NCI-H2081 (cell line): Measurements from ENCODE around the gene MYO1F.
"Not testable (repeated sequence)": the region's sequence is repeated elsewhere in the genome, so short reads cannot be mapped to it uniquely, and the experiment has no call there.

Experiments
- DNase-seq, 2 experiments: peaks; one replicate each; lab custom pipeline; 2025; lab: John Stamatoyannopoulos, UW

Gene MYO1F

GRCh38 chr19:8577247-8577646 lies at the start of gene MYO1F:
Gene MYO1F, minus strand, starts transcription at chr19:8577442. Its CDS starts 133 bp downstream, at chr19:8577309.
- no peak for DNase-seq

GRCh38 chr19:8626842-8627241 lies 49.6 kb upstream of the MYO1F start:
- no peak for DNase-seq

DNA sequence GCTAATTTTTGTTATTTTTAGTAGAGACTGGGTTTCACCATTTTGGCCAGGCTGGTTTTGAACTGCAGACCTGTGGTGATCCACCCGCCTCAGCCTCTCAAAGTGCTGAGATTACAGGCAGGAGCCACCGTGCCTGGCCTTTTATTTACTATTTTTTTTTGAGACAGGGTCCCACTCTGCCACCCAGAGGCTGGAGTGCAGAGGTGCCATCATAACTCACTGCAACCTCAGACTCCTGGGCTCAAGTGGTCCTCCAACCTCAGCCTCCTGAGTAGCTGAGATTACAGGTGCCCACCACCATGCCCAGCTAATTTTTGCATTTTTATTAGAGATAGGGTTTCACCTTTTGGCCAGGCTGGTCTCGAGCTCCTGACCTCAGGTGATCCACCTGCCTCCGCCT lies 45.6 kb upstream of the MYO1F start:
- DNase-seq: not testable (repeated sequence)

DNA sequence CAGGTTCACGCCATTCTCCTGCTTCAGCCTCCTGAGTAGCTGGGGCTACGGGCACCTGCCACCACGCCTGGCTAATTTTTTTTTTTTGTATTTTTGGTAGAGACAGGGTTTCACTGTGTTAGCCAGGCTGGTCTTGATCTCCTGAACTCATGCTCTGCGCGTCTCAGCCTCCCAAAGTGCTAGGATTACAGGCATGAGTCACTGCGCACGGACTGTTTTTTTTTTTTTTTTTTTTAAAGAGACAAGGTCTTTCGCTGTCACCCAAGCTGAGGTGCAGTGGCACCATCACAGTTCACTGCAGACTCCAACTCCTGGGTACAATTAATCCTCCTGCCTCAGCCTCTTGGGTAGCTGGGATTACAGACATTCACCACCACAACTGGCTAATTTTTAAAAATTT lies 41.5 kb upstream of the MYO1F start:
- DNase-seq: no peak

- DNase-seq: no peak
Measured at GRCh38 chr19:8617984-8618383, 40.7 kb upstream of the MYO1F start.

- not testable (repeated sequence) for DNase-seq
Measured at GRCh38 chr19:8617325-8617724, 40.1 kb upstream of the MYO1F start.

GRCh38 chr19:8616861-8617260 lies 39.6 kb upstream of the MYO1F start:
- DNase-seq: no peak

GRCh38 chr19:8615813-8616596 lies 38.8 kb upstream of the MYO1F start:
- DNase-seq: peak in 1 of 2 experiments; percentile 1

DNA sequence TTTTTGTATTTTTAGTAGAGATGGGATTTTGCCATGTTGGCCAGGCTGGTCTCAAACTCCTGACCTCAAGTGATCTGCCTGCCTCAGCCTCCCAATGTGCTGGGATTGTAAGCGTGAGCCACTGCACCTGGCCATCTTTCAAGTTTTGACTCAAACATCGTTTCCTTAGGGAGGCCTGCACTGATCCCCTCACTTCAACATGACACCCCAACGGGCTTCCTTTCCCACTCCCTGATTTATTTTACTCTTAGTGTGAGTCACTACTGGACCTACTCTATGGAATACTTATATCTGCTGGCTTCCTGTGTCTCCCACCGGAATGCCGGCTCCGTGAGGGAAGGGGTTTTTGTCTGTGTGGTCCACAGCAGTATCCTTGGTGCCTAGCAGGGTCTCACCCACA lies 37.8 kb upstream of the MYO1F start:
- no peak for DNase-seq

DNA sequence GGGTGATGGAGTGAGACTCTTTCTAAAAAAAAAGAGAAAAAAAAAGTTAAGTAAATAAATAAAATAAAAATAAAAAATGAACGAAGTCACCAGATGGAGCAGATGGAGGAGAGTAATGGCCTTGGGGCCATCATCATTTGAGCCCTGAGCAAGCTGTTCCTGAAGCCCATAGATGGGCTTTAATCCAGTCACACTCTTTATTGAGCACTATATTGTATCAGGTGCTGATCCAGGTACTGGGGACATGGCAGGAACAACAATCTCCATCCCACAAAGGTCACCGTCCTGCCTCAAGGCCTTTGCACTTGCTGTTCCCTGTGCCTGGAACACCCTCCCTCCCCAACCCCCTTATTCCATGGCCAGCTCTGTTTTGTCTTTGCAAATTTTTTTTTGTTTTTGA lies 37.2 kb upstream of the MYO1F start:
- DNase-seq: no peak

- DNase-seq: no peak
Measured at GRCh38 chr19:8612807-8613171, 35.5 kb upstream of the MYO1F start.

- DNase-seq: no peak
Measured at GRCh38 chr19:8611877-8612806, 34.9 kb upstream of the MYO1F start.

DNA sequence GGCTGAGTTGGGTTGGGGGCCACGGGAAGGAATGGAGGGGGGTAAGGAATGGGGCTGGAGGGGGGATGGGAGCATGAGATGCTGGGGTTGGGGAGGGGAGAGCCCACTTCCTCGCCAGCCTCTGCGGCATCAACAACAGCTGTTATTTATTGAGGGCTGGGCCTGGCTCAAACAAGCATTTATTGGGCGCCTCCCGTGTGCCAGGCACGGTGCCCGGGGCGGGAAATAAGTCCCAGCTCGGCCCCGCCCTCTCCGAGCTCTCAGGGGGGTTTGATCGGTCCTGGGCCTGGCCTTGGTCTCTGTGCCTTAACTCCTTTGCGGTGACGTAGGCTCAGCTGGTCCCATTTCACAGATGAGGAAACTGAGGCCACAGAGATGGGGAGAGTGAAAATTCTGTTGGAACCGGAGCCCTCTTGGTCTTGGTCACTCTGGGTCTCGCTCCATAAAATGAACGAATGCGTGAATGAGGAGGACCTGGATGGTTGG lies 34.2 kb upstream of the MYO1F start:
- DNase-seq: no peak

- DNase-seq: no peak
Measured at GRCh38 chr19:8610936-8611300, 33.7 kb upstream of the MYO1F start.

DNA sequence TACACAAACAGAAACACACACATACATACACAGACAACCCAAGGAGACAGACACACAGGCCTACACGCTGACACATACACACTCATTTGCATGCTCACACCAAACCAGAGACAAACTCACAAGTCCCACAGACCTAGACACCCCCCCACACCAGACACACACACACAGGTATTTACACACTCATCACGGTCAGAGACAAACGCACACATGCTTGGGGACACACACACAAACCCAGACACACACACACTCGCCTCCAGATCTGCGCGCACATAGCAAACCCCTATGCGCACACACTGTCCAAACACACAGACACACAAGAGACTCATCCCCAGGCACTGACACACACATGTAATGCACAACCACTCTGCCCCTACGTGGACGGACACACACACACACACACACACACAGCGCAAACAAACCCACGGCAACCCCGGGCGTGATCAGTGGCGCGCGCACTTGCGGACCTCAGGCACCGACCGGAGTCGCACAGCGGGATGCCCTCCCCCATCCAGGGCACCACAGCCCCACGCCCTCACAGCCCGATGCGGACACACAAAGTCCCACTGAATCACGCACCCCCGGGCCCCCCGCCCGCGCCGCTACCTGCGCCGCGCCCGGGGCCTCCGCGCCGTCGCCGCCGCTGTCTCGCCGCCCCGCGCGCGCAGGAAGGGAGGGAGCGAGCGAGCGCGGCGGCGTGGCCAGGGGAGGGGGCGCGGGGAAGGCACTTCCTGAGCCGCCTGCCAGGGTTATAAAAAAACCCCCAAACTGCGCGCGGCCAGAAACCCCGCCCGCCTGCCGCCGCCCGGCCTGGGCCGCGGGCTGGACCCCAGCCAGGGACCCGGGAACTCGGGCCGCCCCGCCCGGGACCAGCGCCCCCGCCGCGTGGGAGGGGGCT lies 33.0 kb upstream of the MYO1F start, which contains the start of gene ADAMTS10:
Gene ADAMTS10 (minus strand): TSS at position 675 of the 895 bp plus-strand sequence. CDS start 5,005 bp downstream, outside the sequence.
- DNase-seq: no peak

DNA sequence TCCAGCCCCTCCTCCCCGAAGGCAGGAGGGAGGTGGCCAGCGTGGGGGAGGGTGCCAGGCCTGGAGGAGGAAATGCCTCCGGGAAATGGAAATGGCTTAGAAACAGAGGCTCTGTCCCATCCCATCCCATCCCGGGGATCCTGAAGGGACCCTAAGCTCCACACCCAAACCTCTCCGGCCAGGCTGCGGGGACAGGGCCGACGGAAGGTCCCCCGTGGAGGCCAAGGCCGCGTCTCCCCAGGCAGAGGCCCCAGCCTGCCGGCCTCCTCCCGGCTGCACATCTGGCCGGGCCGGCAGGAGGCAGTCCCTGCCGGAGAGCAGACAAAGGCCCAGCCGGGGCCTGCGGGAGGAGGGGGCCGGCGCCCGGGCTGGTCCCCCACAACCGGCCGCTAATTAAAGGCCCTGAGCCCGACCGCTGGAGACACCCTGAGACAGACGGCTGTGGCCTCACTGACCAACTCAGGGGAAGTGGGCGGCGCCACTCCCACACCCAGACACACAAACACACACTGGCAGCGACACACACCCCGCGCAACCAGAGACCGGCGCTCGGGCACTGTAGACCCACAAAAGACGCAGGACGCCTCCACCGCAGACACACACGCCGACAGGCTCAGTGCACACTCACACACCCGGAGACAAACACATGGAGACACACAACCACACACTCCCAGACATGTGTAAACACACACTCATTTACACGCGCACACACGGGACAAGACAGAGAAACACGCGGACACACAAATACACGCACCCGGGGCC lies 32.2 kb upstream of the MYO1F start:
- no peak for DNase-seq

- DNase-seq: no peak
Measured at GRCh38 chr19:8608941-8609278, 31.7 kb upstream of the MYO1F start.

- no peak for DNase-seq
Measured at GRCh38 chr19:8607386-8607785, 30.1 kb upstream of the MYO1F start.

- DNase-seq: no peak
Measured at GRCh38 chr19:8605514-8605913, 28.3 kb upstream of the MYO1F start.

DNA sequence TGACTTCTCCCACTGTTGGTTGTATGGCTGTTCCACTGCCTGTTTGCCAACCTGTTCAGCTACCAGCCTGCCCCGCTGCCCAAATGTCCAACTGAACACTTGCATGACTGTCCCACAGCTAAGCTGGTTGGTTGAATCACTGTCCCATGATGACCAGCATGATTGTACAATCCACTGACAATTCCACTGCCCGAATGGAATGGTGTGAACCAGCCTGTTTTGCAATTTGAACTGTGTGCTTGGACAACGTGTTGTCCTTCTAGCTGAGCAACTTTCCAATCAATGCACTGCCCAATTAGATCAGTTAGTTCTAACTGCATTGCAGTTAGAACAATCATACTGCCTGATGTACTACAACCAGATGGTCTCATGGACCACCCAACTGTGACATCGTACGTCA lies 24.6 kb upstream of the MYO1F start:
- DNase-seq: no peak

DNA sequence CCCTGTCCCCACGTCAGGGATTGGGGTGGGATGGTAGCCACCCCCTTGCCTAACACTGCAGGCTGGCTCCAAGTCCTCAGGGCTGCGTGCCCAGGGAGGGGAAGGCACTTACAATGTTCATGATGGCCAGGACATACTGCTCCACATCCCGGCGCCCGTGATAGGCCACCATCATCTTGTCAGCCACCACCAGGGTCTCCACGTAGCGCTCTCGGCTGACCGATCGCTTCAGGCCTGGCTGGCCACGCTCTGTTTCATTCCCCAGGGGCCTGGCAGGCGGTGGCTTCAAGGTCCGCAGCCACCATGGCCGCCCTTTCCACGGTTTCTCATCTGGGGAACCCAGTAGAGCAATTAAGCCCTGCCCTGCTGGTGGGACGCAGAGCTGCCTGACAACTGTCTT lies 23.6 kb upstream of the MYO1F start:
- no peak for DNase-seq
